GM21423 (cell line): ENCODE measurements around the gene FAM186B.

Source experiments
- ATAC-seq: cut with Tn5 transposase; IDR thresholded peaks from one replicate; pipeline ENCODE4 v1.9.1; 2021; ENCODE audit warnings: mild to moderate bottlenecking, moderate library complexity; ENCODE audit not compliant: unreplicated experiment

FAM186B gene

DNA sequence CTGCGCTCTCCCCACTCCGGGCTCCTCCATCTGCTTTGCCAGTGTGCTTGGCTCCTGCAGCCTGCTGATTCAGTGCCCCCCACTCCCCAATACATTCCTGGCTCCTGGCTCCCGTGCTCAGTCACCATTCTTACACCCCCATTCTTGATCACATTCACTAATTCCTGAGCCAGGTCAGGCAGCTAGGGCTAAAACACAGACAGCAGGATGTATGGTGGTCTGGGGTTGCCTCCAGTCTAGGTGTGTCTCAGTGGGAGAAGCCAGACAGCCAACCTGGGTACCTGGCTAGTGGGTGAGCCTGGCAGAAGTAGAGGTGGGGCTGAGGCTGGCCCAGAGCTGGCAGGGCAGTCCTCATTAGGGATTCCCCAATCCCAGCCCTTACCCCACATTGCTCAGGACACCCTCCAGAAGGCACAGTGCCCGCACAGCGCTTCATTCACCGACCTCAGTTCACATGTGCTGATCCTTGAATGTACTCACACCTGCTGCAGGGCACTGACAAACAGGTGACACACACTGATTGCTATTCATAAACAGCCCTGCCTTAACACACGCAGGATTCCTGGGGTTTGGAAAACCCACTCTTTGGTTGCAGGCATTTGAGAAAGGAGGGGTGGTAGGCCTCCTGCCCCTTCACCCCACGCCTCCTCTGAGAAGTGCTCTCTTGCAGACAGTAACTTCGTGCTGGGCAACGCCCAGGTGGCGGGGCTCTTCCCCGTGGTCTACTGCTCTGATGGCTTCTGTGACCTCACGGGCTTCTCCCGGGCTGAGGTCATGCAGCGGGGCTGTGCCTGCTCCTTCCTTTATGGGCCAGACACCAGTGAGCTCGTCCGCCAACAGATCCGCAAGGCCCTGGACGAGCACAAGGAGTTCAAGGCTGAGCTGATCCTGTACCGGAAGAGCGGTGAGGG lies 65.0 kb downstream of the FAM186B start:
- ATAC-seq: no peak

DNA sequence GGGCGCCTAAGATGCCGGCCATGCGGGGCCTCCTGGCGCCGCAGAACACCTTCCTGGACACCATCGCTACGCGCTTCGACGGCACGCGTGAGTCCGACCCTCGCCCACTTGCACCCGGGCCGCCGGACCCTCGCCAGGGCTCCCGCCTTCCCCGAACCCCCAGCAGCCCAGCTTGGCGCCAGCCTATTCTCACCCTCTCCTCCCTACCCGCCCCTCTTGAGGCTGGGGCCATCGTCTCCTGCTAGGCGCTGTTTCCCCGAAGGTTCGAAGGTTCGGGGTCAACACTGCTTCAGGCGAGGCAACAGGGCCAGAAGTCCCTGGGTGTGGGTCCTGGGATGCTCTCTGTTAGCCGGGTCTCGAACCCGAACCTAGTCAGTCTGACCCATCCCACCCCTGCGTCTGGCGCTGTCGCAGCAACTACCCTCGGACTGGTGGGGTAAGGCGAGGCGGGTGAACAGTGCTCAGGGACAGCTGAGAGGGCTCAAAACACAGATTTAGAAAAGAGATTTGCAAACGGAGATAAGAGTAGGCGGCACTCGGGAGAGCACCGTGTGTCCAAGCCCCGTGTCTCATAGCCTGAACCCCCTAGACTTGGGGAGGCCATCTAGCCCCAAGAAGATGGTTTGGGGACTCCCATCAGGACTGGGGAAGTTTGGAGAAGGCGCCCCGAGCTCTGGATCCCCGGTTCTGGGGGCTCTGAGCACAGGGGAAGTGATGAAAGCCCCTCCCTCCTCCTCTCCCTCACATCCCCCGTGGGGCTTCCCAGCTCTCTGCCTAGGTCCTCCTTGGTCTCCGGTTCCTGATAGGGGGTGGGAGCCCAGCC lies 65.8 kb downstream of the FAM186B start:
- no peak for ATAC-seq

GRCh38 chr12:49538510-49539403 lies 66.7 kb downstream of the FAM186B start, which contains the start of gene KCNH3:
TSS of gene KCNH3 (plus strand) at chr12:49539030. CDS start at chr12:49539417, 387 bp downstream.
- peak; percentile 70 for ATAC-seq

DNA sequence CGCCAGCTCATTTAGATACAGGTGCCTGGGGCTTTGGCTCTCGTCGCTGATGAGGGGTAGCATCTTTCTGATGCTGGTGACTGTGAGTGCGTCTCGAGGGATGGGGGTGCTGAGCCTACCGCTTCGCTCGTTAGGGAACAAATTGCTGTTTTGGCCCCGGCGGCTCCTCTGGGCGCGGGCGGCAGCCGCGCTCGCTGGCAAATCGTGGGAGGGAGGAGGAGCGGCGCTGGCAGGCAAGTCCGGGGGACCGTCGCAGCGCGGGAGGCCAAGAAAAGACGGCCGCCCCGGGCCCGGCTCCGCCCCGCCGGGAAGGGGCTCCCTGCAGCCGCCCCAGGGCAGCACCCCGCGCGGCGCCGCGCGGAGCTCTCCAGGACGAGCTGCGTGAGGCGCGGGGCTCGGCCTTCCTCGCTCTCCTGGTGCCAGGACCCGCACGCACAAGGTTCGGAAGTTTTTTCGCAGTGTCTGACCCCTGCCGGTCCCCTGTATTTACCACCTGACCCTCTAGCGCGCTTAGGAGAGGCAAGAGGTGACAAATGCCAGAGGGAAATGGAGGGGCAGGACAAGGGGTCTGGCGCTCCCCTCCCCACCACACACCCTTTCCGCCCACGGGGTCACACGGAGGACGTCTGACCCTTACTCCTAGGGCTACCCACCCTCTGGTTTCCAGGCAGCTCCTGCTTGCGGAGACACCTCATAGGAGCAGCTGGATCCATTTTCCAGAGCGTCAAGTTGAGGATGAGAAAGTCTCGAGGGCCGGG lies 67.5 kb downstream of the FAM186B start:
- no peak for ATAC-seq
